Activated T-cell treated with anti-CD3 and anti-CD28 coated beads, Interleukin-2, amount 50 U/mL, for 48 hours (primary cell): ENCODE measurements around the gene SSMEM1.
"Not testable (repeated sequence)": the region's sequence is repeated elsewhere in the genome, so short reads cannot be mapped to it uniquely, and the experiment has no call there.

ENCODE experiments used
- DNase-seq, 2 experiments: peaks; one replicate each; pipeline ENCODE4 v3.0.0-alpha.2; 2020

Gene SSMEM1, protein sequence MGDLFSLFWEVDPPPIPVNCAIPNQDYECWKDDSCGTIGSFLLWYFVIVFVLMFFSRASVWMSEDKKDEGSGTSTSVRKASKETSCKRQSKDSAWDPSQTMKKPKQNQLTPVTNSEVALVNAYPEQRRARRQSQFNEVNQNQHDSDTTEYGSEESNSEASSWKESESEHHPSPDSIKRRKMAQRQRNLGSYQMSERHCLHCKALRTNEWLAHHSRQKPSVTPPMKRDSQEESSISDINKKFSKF

GRCh38 chr7:130207642-130208041, at the start of gene SSMEM1:
TSS of gene SSMEM1 (plus strand) at chr7:130207860. CDS start at chr7:130207911, 51 bp downstream.
- DNase-seq: no peak

DNA sequence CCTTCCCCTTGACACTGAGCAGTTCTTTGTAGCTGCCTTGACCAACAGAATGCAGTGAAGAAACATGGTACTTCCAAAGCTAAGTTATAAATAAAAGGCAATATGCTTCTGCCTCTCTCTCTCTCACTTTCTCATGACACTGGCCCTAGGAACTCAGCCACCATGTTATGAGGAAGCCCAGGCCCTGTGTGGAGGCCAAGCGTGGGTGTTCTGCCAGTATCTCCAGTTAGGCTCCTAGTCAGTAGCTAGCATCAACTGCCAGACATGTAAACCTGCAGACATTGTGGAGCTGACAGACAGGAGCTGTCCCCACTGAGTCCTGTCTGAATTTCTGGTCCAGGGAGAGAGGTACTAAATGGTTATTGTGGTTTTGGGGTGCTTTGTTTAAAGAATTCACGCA, 47.6 kb upstream of the SSMEM1 start:
- DNase-seq: no peak

GRCh38 chr7:130160455-130160854, 47.2 kb upstream of the SSMEM1 start:
- DNase-seq: no peak

DNA sequence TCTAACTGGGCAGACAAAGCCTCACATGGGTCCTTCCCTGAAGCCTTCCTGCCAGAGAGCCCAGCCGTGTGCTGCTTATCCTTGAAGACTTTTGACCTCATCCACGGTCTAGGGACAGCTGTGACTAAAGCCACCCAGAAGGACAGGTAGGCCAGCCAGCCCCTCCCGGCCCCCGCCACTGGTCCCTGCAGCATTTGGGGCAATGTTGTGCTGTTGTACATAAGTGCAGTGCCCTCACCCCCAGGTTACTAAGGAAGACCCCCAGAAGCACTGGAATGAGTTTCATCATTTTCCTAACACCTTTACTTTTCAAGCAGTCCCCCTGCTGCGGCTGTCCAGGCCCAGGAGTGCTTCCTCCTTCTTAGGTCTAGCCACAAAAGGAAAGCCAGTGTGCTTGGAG, 45.5 kb upstream of the SSMEM1 start:
- DNase-seq: no peak

DNA sequence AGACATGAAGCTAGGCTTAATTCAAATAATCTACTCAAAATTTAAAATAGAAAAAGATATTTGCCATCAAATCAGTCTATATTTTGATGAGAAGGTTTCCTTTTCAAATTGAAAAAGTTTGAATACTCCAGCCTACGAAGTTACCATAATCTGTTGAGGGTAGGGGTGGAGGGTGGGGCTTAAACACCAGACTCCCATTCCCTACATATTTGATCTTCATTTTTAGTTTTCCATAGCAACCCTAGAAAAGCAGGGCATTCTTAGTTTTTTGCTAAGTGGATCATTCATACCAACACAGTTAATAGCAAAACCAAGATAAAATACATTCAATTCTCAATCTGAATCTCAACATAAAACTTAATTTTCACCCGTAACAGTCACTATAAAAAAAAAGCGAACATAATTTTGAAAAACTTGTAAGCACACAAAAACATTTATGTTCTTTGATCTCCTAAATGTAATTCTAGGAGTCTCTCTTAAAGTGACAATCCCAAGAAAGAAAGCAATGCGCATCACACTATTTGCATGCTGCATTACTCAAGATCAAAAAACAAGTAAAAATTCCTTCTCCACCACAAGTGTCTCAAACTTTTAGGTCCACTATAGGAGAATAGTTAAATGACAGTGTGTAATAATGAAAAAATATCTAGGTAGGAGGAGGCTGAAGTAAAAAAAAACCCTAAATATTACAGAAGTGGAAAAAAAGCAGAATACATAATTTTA, 33.3 kb upstream of the SSMEM1 start:
- DNase-seq: no peak

- no peak for DNase-seq
These were observed 29.4 kb upstream of the SSMEM1 start for GRCh38 chr7:130178251-130178650.

DNA sequence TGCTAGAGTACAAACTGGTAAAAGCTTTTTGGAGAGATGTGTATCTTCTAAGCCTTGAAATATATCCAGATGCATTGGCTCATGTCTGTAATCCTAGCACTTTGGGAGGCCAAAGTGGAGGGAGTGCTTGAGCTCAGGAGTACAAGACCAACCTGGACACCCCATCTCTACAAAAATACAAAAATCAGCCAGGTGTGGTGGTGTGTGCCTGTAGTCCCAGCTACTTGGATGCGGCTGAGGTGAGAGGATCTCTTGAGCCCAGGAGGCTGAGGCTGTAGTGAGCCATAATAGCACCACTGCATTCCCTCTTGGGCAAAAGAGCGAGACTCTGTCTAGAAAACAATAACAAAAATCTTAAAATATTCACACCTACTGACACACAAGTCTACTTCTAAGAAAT, 28.0 kb upstream of the SSMEM1 start:
- no peak for DNase-seq

GRCh38 chr7:130180571-130181262, 26.9 kb upstream of the SSMEM1 start:
- peak; percentile 70 to 72 for DNase-seq

- DNase-seq: no peak
These were observed 26.4 kb upstream of the SSMEM1 start for GRCh38 chr7:130181263-130181605.

- no peak for DNase-seq
These were observed 24.7 kb upstream of the SSMEM1 start for GRCh38 chr7:130182990-130183389.

GRCh38 chr7:130184349-130184748, 23.3 kb upstream of the SSMEM1 start:
- not testable (repeated sequence) for DNase-seq

DNA sequence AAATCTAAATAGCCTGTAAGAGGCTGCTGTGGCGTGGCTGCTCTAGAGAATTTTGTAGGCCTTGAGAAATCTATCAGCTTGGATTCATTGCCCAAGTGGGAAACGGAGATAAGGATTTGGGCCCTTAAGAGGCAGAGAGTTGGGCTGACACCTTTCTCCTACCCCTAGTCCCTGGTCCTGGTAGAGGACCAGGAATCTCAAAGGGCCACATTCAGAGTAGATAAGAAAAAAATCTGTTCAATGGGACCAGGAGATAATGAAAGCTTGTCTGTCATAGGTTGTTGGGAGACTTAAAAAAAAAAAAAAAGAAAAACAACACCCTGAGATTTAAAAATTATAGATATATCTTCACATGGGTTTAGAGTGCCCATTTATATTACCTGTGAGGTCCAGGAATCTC, 20.3 kb upstream of the SSMEM1 start:
- DNase-seq: no peak

DNA sequence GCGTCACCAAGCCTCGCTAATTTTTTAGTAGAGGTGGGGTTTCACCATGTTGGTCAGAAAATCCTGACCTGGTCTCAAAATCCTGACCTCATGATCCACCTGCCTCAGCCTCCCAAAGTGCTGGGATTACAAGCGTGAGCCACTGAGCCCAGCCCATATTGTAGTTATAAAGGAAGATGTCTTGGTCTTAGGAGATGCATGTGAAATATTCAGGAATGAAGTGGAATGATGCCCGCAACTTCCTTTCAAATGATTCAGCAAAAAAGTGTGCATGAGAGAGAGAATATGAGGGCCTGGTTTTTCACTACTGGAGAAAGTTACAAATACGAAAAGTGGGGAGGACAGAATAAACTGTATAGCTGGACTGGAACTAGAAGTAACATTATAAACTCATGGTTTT, 18.3 kb upstream of the SSMEM1 start:
- no peak for DNase-seq

DNA sequence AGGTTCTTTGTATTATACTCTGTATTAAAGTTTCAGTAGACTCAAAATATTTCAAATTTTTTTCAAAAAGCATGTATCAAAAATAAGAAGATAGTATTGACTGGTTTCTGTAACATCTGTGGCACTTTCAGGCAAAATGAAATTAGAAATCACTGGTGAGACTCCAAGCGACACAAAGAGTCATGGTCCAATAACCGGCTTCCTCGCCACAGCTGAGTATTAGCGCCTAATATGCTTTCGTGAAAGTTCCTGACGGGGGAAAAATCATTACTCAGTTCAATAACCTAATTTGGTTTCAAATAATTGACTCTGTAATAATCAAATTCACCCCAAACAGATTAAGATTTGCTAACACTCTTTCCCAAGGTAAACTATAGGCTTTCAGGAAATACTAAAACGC, 15.9 kb upstream of the SSMEM1 start:
- DNase-seq: no peak

- DNase-seq: no peak
These were observed 12.3 kb upstream of the SSMEM1 start for GRCh38 chr7:130195396-130195795.

- no peak for DNase-seq
These were observed 11.2 kb upstream of the SSMEM1 start for GRCh38 chr7:130196476-130196875.

DNA sequence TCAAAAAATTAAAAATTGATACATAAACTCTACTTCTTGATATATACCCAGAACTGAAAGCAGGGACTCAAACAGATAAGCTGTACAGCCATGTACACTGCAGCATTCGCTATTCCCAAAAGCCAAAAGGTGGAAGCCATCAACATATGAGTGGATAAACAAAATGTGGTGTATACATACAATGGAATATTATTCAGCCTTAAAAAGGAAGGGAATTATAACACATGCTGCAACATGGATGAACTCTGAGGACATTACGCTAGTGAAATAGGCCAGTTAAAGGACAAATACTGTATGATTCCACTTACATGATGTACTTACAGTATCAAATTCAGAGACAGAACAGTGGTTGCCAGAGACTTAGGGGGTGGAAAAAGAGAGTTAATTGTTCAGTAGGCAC, 10.6 kb upstream of the SSMEM1 start:
- no peak for DNase-seq

GRCh38 chr7:130201796-130202195, 5.9 kb upstream of the SSMEM1 start:
- DNase-seq: no peak

DNA sequence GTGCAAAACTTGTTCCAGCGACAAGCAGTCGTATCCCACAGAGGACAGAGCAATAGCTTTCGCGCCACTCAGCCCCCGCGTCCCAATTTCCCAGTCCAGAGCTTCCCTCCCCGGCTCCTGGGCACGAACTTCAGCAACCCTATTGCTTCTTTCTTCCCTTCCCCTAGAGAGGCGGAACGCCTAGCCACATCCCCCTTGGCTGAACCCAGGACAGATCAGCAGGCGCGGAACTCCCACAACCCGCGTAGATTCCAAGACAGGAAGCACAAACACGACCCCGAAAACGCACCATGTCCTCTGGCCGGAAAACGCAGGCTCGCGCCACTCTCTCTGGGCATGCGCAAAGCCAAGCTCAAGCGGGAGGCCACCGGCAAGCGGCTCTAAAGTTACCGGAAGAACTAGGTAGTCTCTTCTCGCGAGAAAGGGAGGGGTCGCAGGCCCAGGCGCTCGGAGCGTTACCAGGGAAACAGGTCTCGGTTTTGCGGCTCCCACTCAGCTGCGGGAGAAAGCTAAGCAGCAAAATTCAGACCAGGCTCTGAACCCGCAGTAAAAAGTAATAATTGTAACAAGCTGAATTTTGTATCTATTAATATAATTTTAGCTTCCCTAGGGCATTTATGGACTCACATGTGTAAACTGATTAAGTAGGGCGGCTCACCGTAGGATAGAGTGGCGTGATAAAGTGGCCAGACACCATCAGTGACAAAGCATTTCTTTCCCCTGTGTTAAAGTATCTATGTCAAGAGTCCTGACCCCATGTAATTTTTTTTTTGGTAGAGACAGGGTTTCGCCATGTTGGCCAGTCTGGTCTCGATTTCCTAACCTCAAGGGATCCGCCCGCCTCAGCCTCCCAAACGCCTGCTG, 2.3 kb upstream of the SSMEM1 start, which contains the start of gene TMEM209:
Gene TMEM209, minus strand, starts transcription at position 323 of the 864 bp plus-strand sequence. Its CDS starts 31 bp downstream, at position 292.
- DNase-seq: peak; percentile 96

DNA sequence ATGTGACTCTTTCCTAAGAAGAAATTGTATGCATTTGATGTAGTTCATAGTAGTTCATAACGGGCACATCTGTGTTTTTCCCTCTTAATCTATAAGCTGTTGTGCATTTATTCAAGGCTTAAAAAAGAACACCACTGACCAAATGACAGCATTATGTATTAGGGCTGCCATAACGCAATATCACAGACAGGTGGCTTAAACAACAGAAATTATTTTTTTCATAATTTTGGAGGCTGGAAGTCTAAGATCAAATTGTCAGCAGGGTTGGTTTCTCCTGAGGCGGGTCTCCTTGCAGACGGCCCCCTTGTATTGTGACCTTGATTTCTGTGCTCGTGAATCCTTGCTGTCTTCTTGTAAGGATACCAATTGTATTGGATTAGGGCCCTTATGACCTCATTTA, 627 bp upstream of the SSMEM1 start:
- DNase-seq: no peak

DNA sequence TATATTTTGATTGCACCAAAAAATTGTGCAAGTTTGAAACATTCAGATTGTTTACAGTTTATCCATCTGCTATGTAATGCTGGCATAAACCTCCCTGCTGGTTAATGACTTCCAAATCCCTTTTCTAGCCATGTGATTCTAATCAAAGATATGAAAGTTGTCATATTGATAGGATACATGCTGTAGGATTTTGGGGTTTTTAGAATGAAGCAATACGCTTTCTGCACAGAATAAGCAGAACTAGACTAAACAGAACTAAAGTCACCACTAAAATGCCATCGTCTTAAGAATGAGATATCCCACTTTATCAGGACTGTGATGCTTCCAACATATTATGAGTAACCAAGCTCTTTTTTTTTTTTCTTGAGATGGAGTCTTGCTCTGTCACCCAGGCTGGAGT, 856 bp downstream of the SSMEM1 start:
- no peak for DNase-seq

DNA sequence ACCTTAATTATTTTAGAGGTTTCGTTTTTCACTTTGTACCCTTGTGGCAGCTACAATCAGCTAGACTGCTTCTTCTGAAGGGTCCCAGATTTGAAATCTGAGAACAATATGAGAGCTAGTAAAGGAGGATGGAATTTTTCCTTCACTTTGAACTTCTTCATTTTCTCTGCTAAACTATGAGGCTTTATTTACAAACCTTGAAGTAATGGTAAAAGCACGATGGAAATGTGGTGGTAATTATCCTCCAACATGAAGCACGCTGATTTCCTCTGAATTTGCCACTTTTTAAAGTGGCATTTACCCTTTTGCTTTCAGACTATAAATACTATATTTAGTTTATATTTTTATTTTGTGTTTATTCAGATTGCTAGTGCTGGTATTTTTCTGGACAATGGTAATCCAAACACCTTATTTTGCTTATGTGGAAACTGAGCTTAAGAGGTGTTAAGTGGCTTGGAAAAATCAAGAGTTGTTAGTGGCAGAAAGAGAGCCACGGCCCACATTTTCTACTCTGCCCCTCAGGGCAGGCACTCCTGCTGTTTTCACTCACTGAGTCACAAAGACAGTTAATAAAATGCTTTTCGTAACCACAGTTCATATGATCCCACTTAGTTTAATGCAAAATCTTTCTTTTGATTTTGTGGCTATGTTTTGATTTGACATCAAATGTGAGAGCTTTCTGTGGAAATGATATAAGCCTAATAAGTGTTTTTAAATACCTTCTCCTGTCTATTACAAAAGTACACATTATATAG, 2.7 kb downstream of the SSMEM1 start:
- DNase-seq: no peak
